22Rv1 (cell line): ENCODE measurements around the gene TOR4A.

Source experiments
- ZFX ChIP-seq: fragments of 450-650 bp; IDR thresholded peaks from 2 replicates; pipeline ENCODE4 v1.6.1; 2017; ENCODE audit warnings: antibody characterized with exemption, borderline replicate concordance
- TF ChIP-seq, protein P1 (sequence below): fragments of 450-650 bp; IDR thresholded peaks from 2 replicates; pipeline ENCODE4 v1.5.1; 2017; ENCODE audit warnings: mild to moderate bottlenecking

DNA sequence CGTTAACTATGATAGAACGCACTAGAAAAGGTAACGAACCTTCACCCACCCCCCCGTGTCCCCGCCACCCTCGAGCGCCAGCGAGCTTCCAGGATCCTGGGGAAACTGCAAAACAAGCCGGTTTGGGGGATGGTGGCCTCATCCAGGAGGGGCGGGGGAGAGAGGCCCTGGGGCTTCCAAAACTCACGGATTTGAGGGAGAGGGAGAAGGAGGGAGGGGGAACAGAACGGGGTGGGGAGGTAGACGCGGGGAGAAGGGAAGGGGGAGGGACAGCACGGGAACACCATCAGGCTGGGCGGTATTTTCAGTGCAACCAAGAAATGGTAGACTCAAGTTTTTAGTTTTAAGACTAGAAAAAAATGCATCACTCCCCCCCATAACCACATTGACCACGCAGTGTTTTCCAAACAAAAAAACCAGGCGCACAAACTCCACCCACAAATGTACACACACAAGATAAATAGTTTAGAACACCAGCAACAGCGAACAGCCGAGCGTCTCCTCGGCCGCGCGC, 23.1 kb downstream of the TOR4A start:
- TF ChIP-seq, protein P1, sequence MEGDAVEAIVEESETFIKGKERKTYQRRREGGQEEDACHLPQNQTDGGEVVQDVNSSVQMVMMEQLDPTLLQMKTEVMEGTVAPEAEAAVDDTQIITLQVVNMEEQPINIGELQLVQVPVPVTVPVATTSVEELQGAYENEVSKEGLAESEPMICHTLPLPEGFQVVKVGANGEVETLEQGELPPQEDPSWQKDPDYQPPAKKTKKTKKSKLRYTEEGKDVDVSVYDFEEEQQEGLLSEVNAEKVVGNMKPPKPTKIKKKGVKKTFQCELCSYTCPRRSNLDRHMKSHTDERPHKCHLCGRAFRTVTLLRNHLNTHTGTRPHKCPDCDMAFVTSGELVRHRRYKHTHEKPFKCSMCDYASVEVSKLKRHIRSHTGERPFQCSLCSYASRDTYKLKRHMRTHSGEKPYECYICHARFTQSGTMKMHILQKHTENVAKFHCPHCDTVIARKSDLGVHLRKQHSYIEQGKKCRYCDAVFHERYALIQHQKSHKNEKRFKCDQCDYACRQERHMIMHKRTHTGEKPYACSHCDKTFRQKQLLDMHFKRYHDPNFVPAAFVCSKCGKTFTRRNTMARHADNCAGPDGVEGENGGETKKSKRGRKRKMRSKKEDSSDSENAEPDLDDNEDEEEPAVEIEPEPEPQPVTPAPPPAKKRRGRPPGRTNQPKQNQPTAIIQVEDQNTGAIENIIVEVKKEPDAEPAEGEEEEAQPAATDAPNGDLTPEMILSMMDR, result no peak
- TF ChIP-seq ZFX, result no peak
